AG09319 (cell line): Measurements from ENCODE around the gene TECPR1.
A peak's percentile ranks its signal among the peaks of the same experiment; 100 is the strongest.

Source experiments
- DNase-seq: peaks from one replicate; pipeline ENCODE4 v3.0.0-alpha.2; 2010; ENCODE audit warnings: low read depth; ENCODE audit errors: extremely low read depth
- CTCF ChIP-seq: IDR thresholded peaks from 2 replicates; pipeline ENCODE4 v1.5.1; 2011; ENCODE audit warnings: low read depth, mild to moderate bottlenecking, inconsistent platforms, low read length, moderate library complexity

The TECPR1 gene

GRCh38 chr7:98294326-98294725 is 42.3 kb upstream of the TECPR1 start:
- no peak for DNase-seq

DNA sequence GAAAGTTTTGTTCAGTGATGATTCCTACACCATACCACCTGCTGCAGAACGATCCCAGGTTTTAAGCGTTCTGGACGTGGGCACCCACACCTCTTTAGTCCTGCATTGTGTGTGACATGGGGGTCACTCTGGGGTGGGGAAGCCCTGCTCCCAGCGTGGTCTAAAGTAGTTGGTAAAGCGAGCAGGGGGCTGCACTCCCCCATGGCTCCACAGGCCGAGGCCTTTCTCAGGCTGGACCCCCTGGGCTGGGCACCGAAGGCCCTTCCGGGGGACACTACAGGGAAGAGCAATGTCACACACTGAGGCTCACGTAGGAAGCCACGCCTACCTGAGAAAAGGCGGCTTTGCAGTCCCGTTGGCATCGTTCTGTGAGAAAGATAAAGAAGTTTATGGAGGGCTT is 41.7 kb upstream of the TECPR1 start:
- no peak for TF ChIP-seq CTCF
- no peak for DNase-seq

More at GRCh38 chr7:98294326-98294725, 42.3 kb upstream of the TECPR1 start:
- TF ChIP-seq CTCF: no peak

- DNase-seq: no peak
- no peak for TF ChIP-seq CTCF
Measured at GRCh38 chr7:98293265-98293664, 41.2 kb upstream of the TECPR1 start.

DNA sequence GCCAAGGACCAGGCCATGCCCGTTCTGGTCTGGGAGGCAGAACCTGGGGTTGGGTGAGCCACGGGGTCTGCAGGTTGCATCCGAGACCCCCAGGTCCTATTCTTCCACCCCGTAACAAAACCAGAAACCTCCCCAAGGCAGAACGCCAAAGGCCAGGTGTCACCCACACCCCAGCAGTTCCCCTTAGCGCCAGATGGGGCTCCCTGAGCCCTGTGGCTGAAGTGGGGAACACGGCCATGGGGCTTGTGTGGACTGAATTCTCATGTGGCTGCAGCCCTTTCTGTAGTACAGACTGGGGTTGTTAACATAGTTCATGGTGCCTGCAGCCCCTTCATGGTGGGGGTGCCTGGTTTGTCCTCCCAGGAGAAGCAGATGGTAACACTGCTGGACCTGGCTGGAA is 39.7 kb upstream of the TECPR1 start:
- no peak for DNase-seq
- peak; percentile 3; the same call in 1 of the 2 replicates for TF ChIP-seq CTCF

DNA sequence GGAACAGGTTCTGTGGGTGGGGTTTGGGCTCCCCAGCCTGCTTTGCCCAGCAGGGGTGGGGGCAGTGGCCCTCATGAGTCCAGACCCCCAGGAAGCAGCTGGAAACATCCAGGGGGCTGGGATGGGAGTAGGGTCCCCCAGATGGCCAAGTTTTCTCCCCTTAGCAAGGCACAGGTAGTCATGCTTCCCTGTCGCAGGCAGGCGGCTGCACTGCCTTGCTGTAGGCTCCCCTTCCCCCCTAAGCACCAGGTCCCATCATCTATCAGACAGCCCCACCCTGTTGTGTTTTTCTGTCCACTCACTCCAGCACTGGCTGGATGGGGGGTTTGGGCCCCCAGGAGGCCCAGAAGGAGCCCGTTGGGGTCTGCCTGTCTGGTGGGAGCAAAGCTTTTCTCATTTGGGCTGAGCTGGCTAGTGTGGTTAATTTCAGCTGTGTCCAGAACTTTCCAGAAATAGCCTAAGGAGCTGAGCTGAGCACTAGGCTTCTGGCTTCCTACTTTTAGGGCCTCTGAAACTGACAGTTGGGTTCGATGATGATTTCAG is 37.4 kb upstream of the TECPR1 start:
- DNase-seq: no peak
- TF ChIP-seq CTCF: no peak

DNA sequence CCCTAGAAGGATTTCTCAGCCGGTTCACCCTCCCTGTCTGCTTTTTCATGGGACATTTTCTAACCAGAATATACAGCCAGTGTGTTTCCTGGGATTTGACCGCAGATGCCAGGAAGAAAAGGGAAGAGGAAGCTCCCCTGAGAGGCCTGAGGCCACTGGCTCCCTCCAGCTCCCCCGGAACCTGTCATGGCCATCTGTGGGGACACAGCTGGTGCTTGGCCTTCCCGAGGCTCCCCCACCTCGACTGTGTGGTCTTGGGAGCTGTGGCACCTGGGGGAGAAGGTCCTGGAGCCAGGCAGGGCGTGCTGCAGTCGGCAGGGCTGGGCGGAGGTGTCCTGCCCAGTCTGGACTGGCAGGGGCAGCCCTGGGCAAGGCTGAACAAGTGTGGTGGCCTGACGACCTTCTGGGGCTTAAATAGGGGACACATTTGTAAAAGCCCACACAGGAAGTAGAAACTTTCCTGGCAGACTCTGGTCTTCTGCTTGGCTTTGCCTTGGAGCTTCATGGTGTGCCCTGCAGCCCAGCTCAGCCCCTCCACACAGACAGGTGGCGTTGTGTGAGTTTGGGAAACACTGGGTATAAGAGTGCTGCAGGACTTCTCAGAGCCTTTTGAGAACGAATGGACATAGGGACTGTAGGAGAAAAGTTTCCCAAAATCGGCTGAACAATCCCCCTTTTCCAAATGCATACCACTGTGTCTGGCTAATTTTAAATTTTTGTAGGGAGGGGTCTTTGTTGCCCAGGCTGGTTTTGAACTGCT is 36.2 kb upstream of the TECPR1 start:
- no peak for DNase-seq
- TF ChIP-seq CTCF: no peak

- TF ChIP-seq CTCF: no peak
- no peak for DNase-seq
Measured at GRCh38 chr7:98287486-98287959, 35.5 kb upstream of the TECPR1 start.
